GM23338 (cell line): ENCODE data around the gene ZFPL1. TPM values are rescaled to one million over a fixed set of nuclear protein-coding genes. Genes with fewer than 3 reads are reported as not detected.

ENCODE experiments used
- ATAC-seq: fragments of 200-7000 bp; cut with Tn5 transposase; 3 replicates; pipeline ENCODE4 v1.9.1; 2020
- DNase-seq: peaks from one replicate; pipeline ENCODE4 v3.0.0-alpha.2; 2015; ENCODE audit warnings: low spot score
- H2AFZ ChIP-seq: fragments of 200-600 bp; sonication (generic); 2 replicates; pipeline ENCODE4 v1.8.0; 2016; ENCODE audit warnings: antibody characterized with exemption, mild to moderate bottlenecking, moderate library complexity
- H3F3A ChIP-seq: fragments of 200-600 bp; sonication (generic); replicated peaks from 2 replicates; pipeline ENCODE4 v1.8.0; 2017; ENCODE audit warnings: antibody characterized with exemption, mixed run types, low read depth
- H3K27ac ChIP-seq: fragments of 200-600 bp; sonication (generic); 2 replicates; pipeline ENCODE4 v1.6.1; 2016; ENCODE audit warnings: low read depth
- H3K27me3 ChIP-seq: fragments of 200-600 bp; sonication (generic); 2 replicates; pipeline ENCODE4 v1.8.0; 2016; ENCODE audit warnings: mild to moderate bottlenecking, mixed run types, moderate library complexity; ENCODE audit not compliant: insufficient read depth
- H3K36me3 ChIP-seq: fragments of 200-600 bp; sonication (generic); 2 replicates; pipeline ENCODE4 v1.8.0; 2016; ENCODE audit warnings: mild to moderate bottlenecking; ENCODE audit not compliant: insufficient read depth
- H3K4me1 ChIP-seq: fragments of 200-600 bp; sonication (generic); 2 replicates; pipeline ENCODE4 v1.8.0; 2016; ENCODE audit warnings: mild to moderate bottlenecking, moderate library complexity; ENCODE audit not compliant: insufficient read depth
- H3K4me2 ChIP-seq: fragments of 200-600 bp; sonication (generic); 2 replicates; pipeline ENCODE4 v1.7.1; 2017; ENCODE audit warnings: mixed run types
- H3K4me3 ChIP-seq: fragments of 200-600 bp; sonication (generic); 2 replicates; pipeline ENCODE4 v1.6.1; 2016; ENCODE audit warnings: mixed run types
- H3K79me2 ChIP-seq: fragments of 200-600 bp; sonication (generic); replicated peaks from 2 replicates; pipeline ENCODE4 v1.8.0; 2017; ENCODE audit warnings: mild to moderate bottlenecking; ENCODE audit not compliant: insufficient read depth
- H3K9me2 ChIP-seq: fragments of 200-600 bp; sonication (generic); 2 replicates; pipeline ENCODE4 v1.8.0; 2017; ENCODE audit not compliant: insufficient read depth
- H4K20me1 ChIP-seq: fragments of 200-600 bp; sonication (generic); replicated peaks from 2 replicates; pipeline ENCODE4 v1.8.0; 2017; ENCODE audit warnings: mild to moderate bottlenecking; ENCODE audit not compliant: insufficient read depth
- H3K27ac Mint-ChIP-seq: 2 replicates; pipeline ENCODE4 v1.8.0; 2020; ENCODE audit warnings: inconsistent platforms, mild to moderate bottlenecking, moderate library complexity, mixed read lengths
- H3K27me3 Mint-ChIP-seq: 3 replicates; pipeline ENCODE4 v1.8.0; 2022; ENCODE audit warnings: low read depth, mild to moderate bottlenecking, moderate library complexity, mixed read lengths, inconsistent platforms; ENCODE audit not compliant: insufficient read depth, poor library complexity
- H3K36me3 Mint-ChIP-seq: 3 replicates; pipeline ENCODE4 v1.8.0; 2021; ENCODE audit warnings: low read depth, mild to moderate bottlenecking, inconsistent platforms, moderate library complexity, mixed read lengths
- H3K4me1 Mint-ChIP-seq: 3 replicates; pipeline ENCODE4 v1.8.0; 2020; ENCODE audit warnings: mild to moderate bottlenecking, inconsistent platforms, mixed read lengths
- H3K4me3 Mint-ChIP-seq: 3 replicates; pipeline ENCODE4 v1.8.0; 2021; ENCODE audit warnings: moderate library complexity, mild to moderate bottlenecking, inconsistent platforms, mixed read lengths
- H3K9me3 Mint-ChIP-seq: 3 replicates; pipeline ENCODE4 v1.8.0; 2020; ENCODE audit warnings: moderate library complexity, mild to moderate bottlenecking, inconsistent platforms, mixed read lengths
- CREB1 ChIP-seq: fragments of 250-450 bp; sonication (Bioruptor Pico); IDR thresholded peaks from 2 replicates; pipeline ENCODE4 v1.5.0; 2020; ENCODE audit warnings: low read depth, mild to moderate bottlenecking, moderate library complexity
- ETS1 ChIP-seq: IDR thresholded peaks from 2 replicates; pipeline ENCODE4 v1.6.1; 2016; ENCODE audit warnings: antibody characterized with exemption
- EZH2 ChIP-seq: fragments of 200-600 bp; sonication (generic); IDR thresholded peaks from one replicate; pipeline ENCODE4 v1.8.0; 2017; ENCODE audit warnings: antibody characterized with exemption, mild to moderate bottlenecking, low read depth; ENCODE audit not compliant: unreplicated experiment
- EZH2phosphoT487 ChIP-seq: fragments of 200-600 bp; sonication (generic); IDR thresholded peaks from one replicate; pipeline ENCODE4 v1.8.1; 2018; ENCODE audit warnings: antibody characterized with exemption; ENCODE audit not compliant: unreplicated experiment
- JUNB ChIP-seq: IDR thresholded peaks from one replicate; pipeline ENCODE4 v1.6.1; 2016; ENCODE audit warnings: antibody characterized with exemption; ENCODE audit not compliant: unreplicated experiment
- NANOG ChIP-seq: IDR thresholded peaks from 2 replicates; pipeline ENCODE4 v1.6.1; 2016; ENCODE audit warnings: antibody characterized with exemption, borderline replicate concordance
- POLR2AphosphoS5 ChIP-seq: IDR thresholded peaks from 2 replicates; pipeline ENCODE4 v1.6.1; 2016; ENCODE audit warnings: antibody characterized with exemption, low read depth
- REST ChIP-seq: IDR thresholded peaks from one replicate; pipeline ENCODE4 v1.6.1; 2018; ENCODE audit warnings: antibody characterized with exemption; ENCODE audit not compliant: unreplicated experiment
- STAT1 ChIP-seq: IDR thresholded peaks from one replicate; pipeline ENCODE4 v1.6.1; 2016; ENCODE audit warnings: antibody characterized with exemption; ENCODE audit not compliant: unreplicated experiment
- ZNF114 ChIP-seq: fragments of 250-450 bp; sonication (Bioruptor Pico); IDR thresholded peaks from 2 replicates; pipeline ENCODE4 v1.5.0; 2020; ENCODE audit warnings: mild to moderate bottlenecking, moderate library complexity
- ZNF331 ChIP-seq: fragments of 250-450 bp; sonication (Bioruptor Pico); IDR thresholded peaks from 2 replicates; pipeline ENCODE4 v1.5.0; 2020; ENCODE audit warnings: low read depth, mild to moderate bottlenecking, moderate library complexity
- ZNF462 ChIP-seq: fragments of 250-450 bp; sonication (Bioruptor Pico); IDR thresholded peaks from 2 replicates; pipeline ENCODE4 v1.5.0; 2020; ENCODE audit warnings: mild to moderate bottlenecking, moderate library complexity
- polyA plus RNA-seq: library from polyadenylated mRNA; unstranded; fragments of >200 nt; fragmentation: Nextera tagmentation; extraction: Ambion mirVana; gene quantifications from 2 replicates; pipeline ENCODE4 v1.2.1, GENCODE V29; 2016
- total RNA-seq: library from RNA; depleted of rRNA; stranded (reverse); fragments of >200 nt; shearing (Covaris generic); gene quantifications from 2 replicates; pipeline ENCODE4 v1.2.3, GENCODE V29; 2014
- TF ChIP-seq, protein P1 (sequence below), 2 experiments: fragments of 200-600 bp in 1 of 2; sonication (generic) in 1 of 2; conservative IDR thresholded peaks; 2 replicates each; pipeline versions ENCODE4 v1.5.1 to v1.6.1; 2016 to 2017; ENCODE audit warnings: antibody characterized with exemption in 2 of 2, low read depth in 2 of 2, mild to moderate bottlenecking in 2 of 2, moderate library complexity in 1 of 2

ZFPL1 gene
- total and polyA plus RNA-seq, 2 experiments from 2014 or later: 26.3 to 26.8 TPM

- no peak overlapping the region for H2AFZ ChIP-seq
- H3F3A ChIP-seq: peaks cover 9% of the 10 kb centered on the region; the same call in 1 of the 2 replicates
- peaks cover 2% of the 10 kb centered on the region; the same call in 1 of the 2 replicates for H4K20me1 ChIP-seq
- Mint-ChIP-seq H3K27ac (no peak overlapping the region), H3K36me3 (peaks cover 10% of the 10 kb centered on the region; the same call in 1 of the 3 replicates), H3K4me3 (no peak overlapping the region), H3K4me1 (peaks cover 12% of the 10 kb centered on the region), H3K27me3 (peaks cover 18% of the 10 kb centered on the region), H3K9me3 (peaks cover 2% of the 10 kb centered on the region; the same call in 2 of the 3 replicates)
- H3K27ac ChIP-seq: no peak overlapping the region
- no peak for TF ChIP-seq ETS1
- no peak for TF ChIP-seq REST
- no peak for TF ChIP-seq POLR2AphosphoS5
- no peak for TF ChIP-seq ZNF462 (CRISPR knock-in tag)
- no peak for TF ChIP-seq JUNB
- TF ChIP-seq NANOG: no peak
- no peak for TF ChIP-seq CREB1
- no peak for TF ChIP-seq STAT1
- no peak for TF ChIP-seq ZNF331
- no peak for TF ChIP-seq EZH2
- TF ChIP-seq, protein P1, sequence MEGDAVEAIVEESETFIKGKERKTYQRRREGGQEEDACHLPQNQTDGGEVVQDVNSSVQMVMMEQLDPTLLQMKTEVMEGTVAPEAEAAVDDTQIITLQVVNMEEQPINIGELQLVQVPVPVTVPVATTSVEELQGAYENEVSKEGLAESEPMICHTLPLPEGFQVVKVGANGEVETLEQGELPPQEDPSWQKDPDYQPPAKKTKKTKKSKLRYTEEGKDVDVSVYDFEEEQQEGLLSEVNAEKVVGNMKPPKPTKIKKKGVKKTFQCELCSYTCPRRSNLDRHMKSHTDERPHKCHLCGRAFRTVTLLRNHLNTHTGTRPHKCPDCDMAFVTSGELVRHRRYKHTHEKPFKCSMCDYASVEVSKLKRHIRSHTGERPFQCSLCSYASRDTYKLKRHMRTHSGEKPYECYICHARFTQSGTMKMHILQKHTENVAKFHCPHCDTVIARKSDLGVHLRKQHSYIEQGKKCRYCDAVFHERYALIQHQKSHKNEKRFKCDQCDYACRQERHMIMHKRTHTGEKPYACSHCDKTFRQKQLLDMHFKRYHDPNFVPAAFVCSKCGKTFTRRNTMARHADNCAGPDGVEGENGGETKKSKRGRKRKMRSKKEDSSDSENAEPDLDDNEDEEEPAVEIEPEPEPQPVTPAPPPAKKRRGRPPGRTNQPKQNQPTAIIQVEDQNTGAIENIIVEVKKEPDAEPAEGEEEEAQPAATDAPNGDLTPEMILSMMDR (conservative IDR thresholded peaks at IDR 0.05; ENCODE audit: low read depth in 2 of 2): no peak
- no peak for TF ChIP-seq EZH2phosphoT487
- no peak for TF ChIP-seq ZNF114 (CRISPR knock-in tag)
- no peak overlapping the region for H3K4me3 ChIP-seq
- ATAC-seq: no peak
- 0 out of 2 replicates have a peak, but pooled peaks cover 3% of the 10 kb centered on the region for H3K36me3 ChIP-seq
- H3K4me2 ChIP-seq: no peak overlapping the region
- H3K4me1 ChIP-seq: peaks cover 7% of the 10 kb centered on the region; the same call in 1 of the 2 replicates
- no peak for DNase-seq
- no peaks in the 10 kb centered on the region for H3K9me2 ChIP-seq
- H3K27me3 ChIP-seq: no peaks in the 10 kb centered on the region
- H3K79me2 ChIP-seq: peaks cover 20% of the 10 kb centered on the region
Measured at GRCh38 chr11:65107751-65108468, 23.9 kb downstream of the ZFPL1 start.
